Neural cell (in vitro differentiated cells): ENCODE measurements around the gene SAP30L.

Experiments used
- EZH2 ChIP-seq: fragments of 200-600, 300-800 bp; shearing (Covaris generic), sonication (generic); IDR thresholded peaks from 2 replicates; pipeline ENCODE4 v1.6.1; 2014; ENCODE audit warnings: antibody characterized with exemption, low read length, borderline replicate concordance, mild to moderate bottlenecking; ENCODE audit not compliant: insufficient read depth, poor library complexity, severe bottlenecking
- POLR2AphosphoS5 ChIP-seq: IDR thresholded peaks from 2 replicates; pipeline ENCODE4 v1.6.1; 2012
- RAD21 ChIP-seq: fragments of 450-650 bp; conservative IDR thresholded peaks from 2 replicates; pipeline ENCODE4 v1.6.1; 2014; ENCODE audit warnings: antibody characterized with exemption, mild to moderate bottlenecking, moderate library complexity
- SMC3 ChIP-seq: fragments of 450-650 bp; conservative IDR thresholded peaks from 2 replicates; pipeline ENCODE4 v1.6.1; 2014; ENCODE audit warnings: antibody characterized with exemption, mild to moderate bottlenecking, moderate library complexity; ENCODE audit not compliant: poor library complexity
- TAF1 ChIP-seq: IDR thresholded peaks from 2 replicates; pipeline ENCODE4 v1.6.1; 2012; ENCODE audit warnings: low read depth
- TF ChIP-seq, protein P1 (sequence below): fragments of 450-650 bp; IDR thresholded peaks from 2 replicates; pipeline ENCODE4 v1.5.1; 2014; ENCODE audit warnings: antibody characterized with exemption, mild to moderate bottlenecking, moderate library complexity; ENCODE audit not compliant: poor library complexity, severe bottlenecking

DNA sequence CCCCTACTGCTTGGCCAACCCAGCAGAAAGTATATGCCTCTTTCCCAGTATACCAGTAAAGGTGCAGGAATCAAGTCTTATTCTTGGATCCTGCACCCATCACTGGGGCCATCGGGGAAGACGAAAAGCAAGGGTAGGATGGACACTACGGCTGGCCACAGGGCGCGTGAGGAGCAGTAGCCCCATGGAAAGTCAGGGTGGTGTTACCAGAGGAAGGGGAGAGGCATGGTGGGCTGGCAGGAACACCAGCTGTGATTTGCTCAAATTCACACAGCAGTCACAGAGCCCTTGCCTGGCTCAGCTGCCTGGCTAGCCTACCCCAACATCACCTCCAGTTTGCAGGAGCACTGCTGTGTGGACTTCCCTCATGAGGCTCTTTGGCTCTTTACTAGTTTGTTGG lies 34.5 kb upstream of the SAP30L start:
- TF ChIP-seq EZH2 (no peak), SMC3 (no peak), POLR2AphosphoS5 (no peak), TAF1 (no peak), RAD21 (no peak)
- TF ChIP-seq, protein P1, sequence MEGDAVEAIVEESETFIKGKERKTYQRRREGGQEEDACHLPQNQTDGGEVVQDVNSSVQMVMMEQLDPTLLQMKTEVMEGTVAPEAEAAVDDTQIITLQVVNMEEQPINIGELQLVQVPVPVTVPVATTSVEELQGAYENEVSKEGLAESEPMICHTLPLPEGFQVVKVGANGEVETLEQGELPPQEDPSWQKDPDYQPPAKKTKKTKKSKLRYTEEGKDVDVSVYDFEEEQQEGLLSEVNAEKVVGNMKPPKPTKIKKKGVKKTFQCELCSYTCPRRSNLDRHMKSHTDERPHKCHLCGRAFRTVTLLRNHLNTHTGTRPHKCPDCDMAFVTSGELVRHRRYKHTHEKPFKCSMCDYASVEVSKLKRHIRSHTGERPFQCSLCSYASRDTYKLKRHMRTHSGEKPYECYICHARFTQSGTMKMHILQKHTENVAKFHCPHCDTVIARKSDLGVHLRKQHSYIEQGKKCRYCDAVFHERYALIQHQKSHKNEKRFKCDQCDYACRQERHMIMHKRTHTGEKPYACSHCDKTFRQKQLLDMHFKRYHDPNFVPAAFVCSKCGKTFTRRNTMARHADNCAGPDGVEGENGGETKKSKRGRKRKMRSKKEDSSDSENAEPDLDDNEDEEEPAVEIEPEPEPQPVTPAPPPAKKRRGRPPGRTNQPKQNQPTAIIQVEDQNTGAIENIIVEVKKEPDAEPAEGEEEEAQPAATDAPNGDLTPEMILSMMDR = no peak
